HG03460 (cell line): ENCODE data around the gene WASHC3.
A peak's percentile ranks its signal among the peaks of the same experiment; 100 is the strongest.
"Not testable (repeated sequence)": the region's sequence is repeated elsewhere in the genome, so short reads cannot be mapped to it uniquely, and the experiment has no call there.

Source experiments
- ATAC-seq: cut with Tn5 transposase; IDR thresholded peaks from one replicate; pipeline ENCODE4 v1.9.1; 2021; ENCODE audit not compliant: unreplicated experiment

WASHC3 gene

DNA sequence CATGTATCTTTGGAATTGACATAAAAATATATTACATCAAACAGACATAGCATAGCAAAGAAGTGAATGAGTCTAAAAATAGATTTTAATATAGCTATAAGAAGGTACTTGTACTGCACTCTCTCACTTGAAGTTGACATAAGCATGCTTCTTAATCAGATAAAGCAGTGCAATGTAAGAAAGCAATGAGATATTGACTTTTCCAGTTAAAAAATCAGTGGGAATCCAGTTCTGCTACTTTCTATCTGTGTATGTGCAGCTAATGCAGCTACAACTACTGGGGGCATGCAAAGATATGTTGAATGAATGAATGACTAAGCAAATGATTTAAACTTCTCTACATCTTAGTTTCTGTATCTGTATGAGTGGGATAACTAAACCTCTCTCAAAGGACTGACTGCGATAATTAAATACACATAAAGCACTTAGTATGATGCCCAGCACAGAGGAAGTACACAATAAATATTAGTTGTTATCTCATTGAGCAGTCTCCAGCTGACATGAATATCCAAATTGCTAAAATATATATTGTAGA lies 10.3 kb downstream of the WASHC3 start:
- ATAC-seq, result no peak

DNA sequence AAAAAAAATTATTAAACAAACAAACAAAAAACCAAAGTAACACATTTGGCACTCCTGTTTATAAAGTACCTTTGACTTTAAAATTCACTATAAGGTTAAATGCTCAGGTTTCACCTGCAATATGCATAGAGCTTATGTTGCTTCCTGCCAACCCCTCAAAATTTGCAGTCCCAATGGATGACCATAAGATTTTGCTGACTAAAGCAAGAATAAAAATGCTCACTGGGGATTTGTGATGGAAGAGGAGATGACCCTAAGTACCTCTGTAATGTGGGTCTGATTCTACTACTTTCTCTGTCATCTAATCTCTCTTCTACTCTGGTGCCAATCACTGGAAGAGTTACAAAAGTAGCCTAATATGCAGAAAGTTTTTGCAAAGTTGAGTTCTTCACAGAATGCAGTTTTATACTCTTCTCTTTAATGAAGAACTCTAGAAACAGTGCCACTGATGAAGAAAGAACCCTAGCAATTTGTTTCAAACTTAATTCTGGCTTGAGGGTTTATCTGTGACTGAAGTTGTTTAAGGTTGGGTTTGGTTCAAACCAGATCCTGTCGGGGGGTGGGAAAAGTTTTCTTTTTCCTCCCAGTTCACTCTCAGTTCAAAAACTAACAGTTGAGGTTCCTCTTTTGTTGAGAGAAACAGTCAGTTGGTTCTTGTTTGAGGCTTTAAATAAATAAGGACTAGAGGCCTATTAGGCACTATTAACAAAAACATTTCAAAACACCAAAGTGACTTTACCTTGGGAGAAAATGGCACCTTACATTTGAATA lies 10.9 kb downstream of the WASHC3 start:
- no peak for ATAC-seq

DNA sequence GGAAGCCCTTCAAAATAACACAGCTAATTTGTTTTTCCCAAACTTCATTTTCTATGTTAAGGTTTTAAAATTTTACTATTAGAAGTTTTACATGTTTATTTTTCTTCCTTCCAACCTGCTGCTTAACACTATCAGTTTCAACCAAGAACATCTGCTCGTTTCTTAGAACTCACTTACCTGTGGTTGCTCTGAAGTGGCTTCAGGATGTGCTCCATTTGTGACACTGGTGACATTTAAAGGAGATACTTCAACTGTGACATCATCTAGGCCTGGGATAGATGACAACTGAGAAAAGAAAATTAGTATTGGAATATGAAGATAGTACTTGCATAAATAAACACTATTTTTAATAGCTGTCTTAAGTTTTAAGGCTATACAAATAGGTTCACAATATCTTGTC lies 17.9 kb downstream of the WASHC3 start:
- ATAC-seq, result peak; percentile 77

- no peak for ATAC-seq
Measured at GRCh38 chr12:102033991-102034745, 27.6 kb downstream of the WASHC3 start.

GRCh38 chr12:102031852-102032251 lies 29.9 kb downstream of the WASHC3 start:
- no peak for ATAC-seq

- ATAC-seq, result no peak
Measured at GRCh38 chr12:102029141-102029540, 32.6 kb downstream of the WASHC3 start.

GRCh38 chr12:102026728-102027127 lies 35.1 kb downstream of the WASHC3 start:
- no peak for ATAC-seq

GRCh38 chr12:102024765-102025164 lies 37.0 kb downstream of the WASHC3 start:
- ATAC-seq, result no peak

DNA sequence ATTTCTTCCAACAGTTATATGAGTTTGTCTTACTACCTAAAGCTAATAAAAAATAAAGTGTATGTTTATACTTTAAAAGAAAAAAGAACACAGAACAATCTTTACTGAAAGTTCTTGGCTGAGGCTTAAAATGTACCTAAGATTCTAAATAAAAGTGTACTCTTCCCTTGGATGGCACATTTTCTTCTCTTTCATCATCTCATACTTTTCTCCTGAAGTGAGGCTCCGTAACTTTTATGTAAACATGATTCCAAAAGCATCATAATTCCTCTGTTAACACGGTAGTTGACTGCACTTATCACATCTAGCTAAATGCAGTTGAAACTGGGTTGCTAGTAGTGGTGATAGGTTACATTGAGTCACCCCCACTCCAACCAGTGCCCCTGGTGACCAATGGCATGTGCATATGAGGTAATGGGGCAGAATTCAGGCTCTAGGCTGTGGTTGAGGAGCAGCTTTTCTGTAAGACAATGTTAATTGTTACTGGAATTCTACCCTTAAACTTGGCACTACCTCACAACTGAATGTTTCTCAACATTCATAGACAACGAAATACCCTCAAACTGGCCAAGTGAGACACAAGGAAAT lies 38.4 kb downstream of the WASHC3 start:
- no peak for ATAC-seq

- no peak for ATAC-seq
Measured at GRCh38 chr12:102022286-102022685, 39.5 kb downstream of the WASHC3 start.

GRCh38 chr12:102021540-102022246 lies 40.1 kb downstream of the WASHC3 start:
- ATAC-seq, result no peak

GRCh38 chr12:102018607-102019006 lies 43.2 kb downstream of the WASHC3 start:
- not testable (repeated sequence) for ATAC-seq

DNA sequence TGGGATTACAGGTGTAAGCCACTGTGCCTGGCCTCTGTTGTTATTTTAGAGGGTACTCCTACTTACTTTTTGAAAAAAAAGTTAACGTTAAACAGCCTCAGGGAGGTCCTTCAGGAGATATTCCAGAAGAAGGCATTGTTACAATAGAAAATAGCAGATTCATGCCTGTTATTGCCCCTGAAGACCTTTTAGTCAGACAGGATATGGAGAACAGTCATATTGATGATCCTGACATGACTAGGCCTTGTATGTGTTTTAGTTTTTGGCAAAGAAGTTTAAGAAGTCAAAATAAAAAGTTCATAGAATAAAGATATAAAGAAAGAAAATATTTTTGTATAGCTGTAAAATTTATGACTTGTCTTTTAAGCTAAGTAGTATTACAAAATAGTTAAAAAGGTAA lies 45.3 kb downstream of the WASHC3 start:
- ATAC-seq, result no peak

GRCh38 chr12:102010265-102010994 lies 51.4 kb downstream of the WASHC3 start:
- ATAC-seq, result peak; percentile 84

GRCh38 chr12:102009796-102010195 lies 52.0 kb downstream of the WASHC3 start:
- no peak for ATAC-seq

- ATAC-seq, result no peak
Measured at GRCh38 chr12:102008615-102009126, 53.1 kb downstream of the WASHC3 start.

DNA sequence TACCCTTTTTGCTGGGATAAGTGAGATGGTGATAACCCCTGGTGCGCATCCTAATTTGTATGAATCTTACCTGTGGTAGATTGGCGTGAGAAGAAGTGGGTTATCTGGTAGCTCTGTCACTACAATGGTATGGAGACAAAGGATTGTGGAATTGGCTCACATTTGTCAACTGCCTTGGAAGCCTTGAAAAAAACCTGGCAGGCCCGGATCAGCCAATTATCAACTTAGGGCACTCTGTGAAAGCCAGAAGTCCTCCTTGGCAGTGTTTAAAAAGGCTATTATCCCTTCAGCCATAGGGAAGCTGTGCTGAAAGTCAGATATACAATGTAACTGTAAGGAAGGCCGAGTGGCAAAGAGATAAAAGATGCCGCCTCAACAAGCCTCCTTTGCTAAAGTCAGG lies 56.5 kb downstream of the WASHC3 start:
- ATAC-seq, result no peak

- ATAC-seq, result no peak
Measured at GRCh38 chr12:101997102-101997501, 64.7 kb downstream of the WASHC3 start.

DNA sequence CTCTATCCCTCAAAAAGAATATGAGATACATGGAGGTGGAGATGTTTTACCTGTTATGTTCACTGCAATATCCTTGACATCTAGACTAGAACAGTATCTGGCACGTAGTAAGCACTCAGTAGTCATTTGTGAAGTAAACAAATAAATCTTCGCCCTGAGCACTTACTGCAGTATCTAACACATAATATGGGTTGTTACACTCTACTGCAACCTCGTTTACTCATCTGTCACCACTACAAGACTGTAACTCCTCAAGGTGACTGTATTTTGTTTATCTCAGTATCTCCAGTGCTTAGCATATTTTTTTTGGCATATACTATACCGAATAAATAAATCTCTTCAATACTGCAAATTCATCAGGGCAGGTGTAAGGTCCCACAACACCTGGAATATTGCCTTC lies 66.1 kb downstream of the WASHC3 start:
- ATAC-seq, result no peak

DNA sequence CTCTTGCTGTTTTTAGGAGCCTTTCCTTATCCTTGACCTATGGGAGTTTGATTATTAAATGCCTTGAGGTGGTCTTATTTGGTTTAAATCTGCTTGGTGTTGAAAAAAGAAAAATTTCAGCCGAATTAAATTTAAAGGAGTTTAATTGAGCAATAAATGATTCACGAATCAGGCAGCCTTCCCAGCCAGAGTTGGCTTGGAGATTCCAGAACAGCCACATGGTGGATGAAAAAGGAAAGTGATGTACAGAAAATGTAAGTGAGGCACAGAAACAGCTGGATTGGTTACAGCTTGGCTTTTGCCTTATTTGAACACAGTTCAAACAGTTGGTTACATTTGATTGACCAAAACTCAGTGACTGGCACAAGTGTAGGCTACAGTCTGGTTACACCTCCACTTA lies 69.7 kb downstream of the WASHC3 start:
- no peak for ATAC-seq
